Measurements from ENCODE around the gene STARD8. TPM values are rescaled to one million over a fixed set of nuclear protein-coding genes. Genes with fewer than 3 reads are reported as not detected.

STARD8 gene
- total RNA-seq, 1 donor = 1.4 TPM

DNA sequence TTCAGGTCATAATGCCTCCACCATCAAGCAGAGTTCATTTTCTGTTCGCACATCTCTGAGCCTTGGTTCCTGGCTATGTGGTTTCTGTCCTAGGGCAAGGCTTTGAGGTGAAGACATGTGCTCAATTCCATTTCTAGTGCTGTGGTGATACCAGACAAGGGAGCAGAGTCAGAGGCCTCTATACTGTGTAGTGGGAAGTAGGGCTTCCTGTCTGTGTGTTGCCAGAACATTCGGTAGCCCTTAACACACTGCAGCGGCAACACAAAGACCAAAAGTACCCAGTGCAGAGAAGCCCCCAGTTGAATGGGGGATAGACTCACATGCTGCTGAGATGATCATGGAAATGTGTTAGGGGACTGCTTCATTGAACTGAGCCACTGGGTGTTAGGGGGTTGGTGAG is 56.4 kb downstream of the STARD8 start:
- Histone ChIP-seq H2AFZ (ENCODE audit: low read length) (no peak overlapping the region), H4K20me1 (ENCODE audit: insufficient read depth, low read length) (no peaks in the 10 kb centered on the region), H3K9me3 (ENCODE audit: low read depth, low read length) (no peaks in the 10 kb centered on the region), H3K4me3 (ENCODE audit: insufficient read depth, low read length) (no peak overlapping the region), H3K4me2 (ENCODE audit: insufficient read depth, low read length) (no peak overlapping the region), H3K27me3 (ENCODE audit: insufficient read depth, low read length) (no peaks in the 10 kb centered on the region), H3K79me2 (ENCODE audit: insufficient read depth, low read length) (peaks cover 57% of the 10 kb centered on the region), H3K27ac (ENCODE audit: low read depth, low read length) (no peak overlapping the region), H3K36me3 (ENCODE audit: insufficient read depth, low read length) (no peaks in the 10 kb centered on the region), H3K4me1 (ENCODE audit: insufficient read depth, low read length) (peaks cover 17% of the 10 kb centered on the region)
- no peak for DNase-seq (ENCODE audit: insufficient read length, low spot score, missing footprints)
- TF ChIP-seq, protein P1, sequence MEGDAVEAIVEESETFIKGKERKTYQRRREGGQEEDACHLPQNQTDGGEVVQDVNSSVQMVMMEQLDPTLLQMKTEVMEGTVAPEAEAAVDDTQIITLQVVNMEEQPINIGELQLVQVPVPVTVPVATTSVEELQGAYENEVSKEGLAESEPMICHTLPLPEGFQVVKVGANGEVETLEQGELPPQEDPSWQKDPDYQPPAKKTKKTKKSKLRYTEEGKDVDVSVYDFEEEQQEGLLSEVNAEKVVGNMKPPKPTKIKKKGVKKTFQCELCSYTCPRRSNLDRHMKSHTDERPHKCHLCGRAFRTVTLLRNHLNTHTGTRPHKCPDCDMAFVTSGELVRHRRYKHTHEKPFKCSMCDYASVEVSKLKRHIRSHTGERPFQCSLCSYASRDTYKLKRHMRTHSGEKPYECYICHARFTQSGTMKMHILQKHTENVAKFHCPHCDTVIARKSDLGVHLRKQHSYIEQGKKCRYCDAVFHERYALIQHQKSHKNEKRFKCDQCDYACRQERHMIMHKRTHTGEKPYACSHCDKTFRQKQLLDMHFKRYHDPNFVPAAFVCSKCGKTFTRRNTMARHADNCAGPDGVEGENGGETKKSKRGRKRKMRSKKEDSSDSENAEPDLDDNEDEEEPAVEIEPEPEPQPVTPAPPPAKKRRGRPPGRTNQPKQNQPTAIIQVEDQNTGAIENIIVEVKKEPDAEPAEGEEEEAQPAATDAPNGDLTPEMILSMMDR (IDR thresholded peaks at IDR 0.05; ENCODE audit: extremely low read depth, low read depth, low read length) = no peak

DNA sequence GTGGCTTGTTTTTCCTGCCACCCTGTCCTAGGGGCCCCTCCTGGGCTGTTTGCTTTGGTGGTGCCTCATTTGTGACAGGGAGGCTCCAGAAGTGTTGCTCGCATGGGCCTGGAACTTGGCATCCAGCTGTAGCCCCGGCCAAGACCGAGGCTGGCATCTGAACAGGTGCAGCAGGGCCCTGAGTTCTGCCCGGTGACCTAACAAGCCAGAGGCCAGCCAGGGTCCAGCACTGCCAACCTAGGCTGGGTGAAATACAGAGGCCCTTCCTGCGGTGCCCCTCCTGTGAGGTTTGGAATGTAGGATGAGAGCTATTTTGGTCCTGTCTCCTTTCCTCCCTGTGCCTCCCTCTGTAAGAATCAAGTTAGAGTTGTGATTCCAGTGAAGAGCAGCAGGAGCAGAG is 58.5 kb downstream of the STARD8 start:
- Histone ChIP-seq H3K27ac (ENCODE audit: low read depth, low read length) (no peak overlapping the region), H3K9me3 (ENCODE audit: low read depth, low read length) (no peaks in the 10 kb centered on the region)
- TF ChIP-seq, protein P1 (IDR thresholded peaks at IDR 0.05; ENCODE audit: extremely low read depth, low read depth, low read length) = no peak

DNA sequence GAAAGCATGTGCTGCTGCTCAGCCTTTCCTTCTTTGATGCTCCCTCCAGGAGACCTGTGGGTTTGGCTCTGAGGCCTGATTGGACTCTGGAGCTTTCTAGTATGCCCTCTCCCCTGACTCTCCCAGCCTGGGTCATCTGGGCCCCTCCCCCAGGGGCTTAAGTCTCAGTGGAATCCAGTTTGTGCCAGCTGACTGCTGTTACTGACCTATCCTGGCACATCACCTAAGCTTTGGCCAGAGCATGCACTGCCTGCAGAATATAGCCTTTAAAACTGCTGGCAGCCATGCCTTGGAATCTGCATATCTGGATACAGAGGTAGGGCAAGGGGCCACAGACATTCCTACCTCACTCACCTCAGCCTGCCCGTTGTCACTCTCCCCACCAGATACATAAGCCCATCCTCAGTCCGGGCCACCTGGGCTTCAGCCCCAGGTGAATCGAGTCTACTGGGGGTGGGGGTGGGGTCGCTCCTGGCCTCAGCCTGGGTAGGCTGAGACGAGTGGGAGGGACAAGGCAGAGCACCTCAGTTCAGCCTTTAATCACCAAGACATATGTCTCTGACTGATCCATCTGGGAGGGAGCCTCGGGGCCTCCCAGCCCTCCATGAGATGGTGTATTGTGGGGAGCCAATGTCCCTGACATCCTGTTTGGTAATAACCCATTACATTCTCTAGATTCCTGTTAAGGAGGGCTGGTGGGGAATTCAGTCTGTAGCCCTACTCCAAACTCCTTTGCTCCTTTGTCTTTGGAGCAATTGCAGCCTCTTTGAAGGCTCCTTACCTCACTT is 61.2 kb downstream of the STARD8 start:
- H3K27ac ChIP-seq (ENCODE audit: low read depth, low read length) = no peak overlapping the region
- no peak overlapping the region for H3K4me2 ChIP-seq (ENCODE audit: insufficient read depth, low read length)
- peaks cover 22% of the 10 kb centered on the region for H3K79me2 ChIP-seq (ENCODE audit: insufficient read depth, low read length)
- H2AFZ ChIP-seq (ENCODE audit: low read length) = no peak overlapping the region
- peaks cover 9% of the 10 kb centered on the region for H4K20me1 ChIP-seq (ENCODE audit: insufficient read depth, low read length)
- no peaks in the 10 kb centered on the region for H3K36me3 ChIP-seq (ENCODE audit: insufficient read depth, low read length)
- no peaks in the 10 kb centered on the region for H3K4me1 ChIP-seq (ENCODE audit: insufficient read depth, low read length)
- no peak overlapping the region for H3K4me3 ChIP-seq (ENCODE audit: insufficient read depth, low read length)
- H3K9me3 ChIP-seq (ENCODE audit: low read depth, low read length) = no peaks in the 10 kb centered on the region
- H3K27me3 ChIP-seq (ENCODE audit: insufficient read depth, low read length) = no peaks in the 10 kb centered on the region
- TF ChIP-seq, protein P1 (IDR thresholded peaks at IDR 0.05; ENCODE audit: extremely low read depth, low read depth, low read length) = no peak
- DNase-seq (ENCODE audit: insufficient read length, low spot score, missing footprints) = peak; percentile 52

More for the DNA sequence above, 58.5 kb downstream of the STARD8 start:
- Histone ChIP-seq H3K4me1 (ENCODE audit: insufficient read depth, low read length) (no peaks in the 10 kb centered on the region), H3K27me3 (ENCODE audit: insufficient read depth, low read length) (no peaks in the 10 kb centered on the region), H3K79me2 (ENCODE audit: insufficient read depth, low read length) (peaks cover 43% of the 10 kb centered on the region), H4K20me1 (ENCODE audit: insufficient read depth, low read length) (peaks cover 3% of the 10 kb centered on the region), H3K36me3 (ENCODE audit: insufficient read depth, low read length) (no peaks in the 10 kb centered on the region), H3K4me3 (ENCODE audit: insufficient read depth, low read length) (no peak overlapping the region), H3K4me2 (ENCODE audit: insufficient read depth, low read length) (no peak overlapping the region), H2AFZ (ENCODE audit: low read length) (no peak overlapping the region)
- DNase-seq (ENCODE audit: insufficient read length, low spot score, missing footprints) = peak; percentile 4

DNA sequence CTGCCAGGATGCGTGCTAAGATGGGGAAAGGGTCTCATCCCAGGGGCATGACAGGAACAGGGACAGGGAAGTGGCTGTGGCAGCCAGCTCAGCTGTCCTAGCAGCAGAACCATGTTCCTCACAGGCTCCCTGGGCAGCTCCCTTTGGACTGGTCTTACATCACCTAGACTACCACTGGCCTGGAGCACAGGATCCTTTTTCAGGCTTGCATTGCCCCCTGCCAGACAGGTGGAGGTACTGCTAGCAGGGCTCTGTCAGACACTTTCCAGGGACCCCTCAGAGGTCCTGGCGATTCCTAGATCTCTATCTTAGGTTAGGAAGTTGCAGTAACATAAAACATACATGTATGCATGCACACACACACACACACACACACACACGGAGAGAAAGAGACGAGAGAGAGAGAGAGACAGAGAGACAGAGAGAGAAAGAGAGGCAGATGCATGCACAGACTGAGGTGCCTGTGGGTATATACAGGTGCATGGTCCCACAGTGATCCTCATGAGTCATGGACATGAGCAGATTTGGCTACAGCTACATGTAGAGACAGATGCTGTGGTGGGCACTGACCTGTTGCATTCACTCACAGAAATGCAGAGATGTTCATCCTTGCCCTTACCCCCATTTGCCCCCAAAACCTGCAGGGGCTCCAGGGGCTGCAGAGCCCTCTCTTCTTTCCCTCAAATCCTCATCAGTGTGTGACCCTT is 63.6 kb downstream of the STARD8 start:
- Histone ChIP-seq H3K4me2 (ENCODE audit: insufficient read depth, low read length) (no peak overlapping the region), H3K79me2 (ENCODE audit: insufficient read depth, low read length) (peaks cover 12% of the 10 kb centered on the region), H3K27ac (ENCODE audit: low read depth, low read length) (no peak overlapping the region), H3K4me3 (ENCODE audit: insufficient read depth, low read length) (no peak overlapping the region), H3K9me3 (ENCODE audit: low read depth, low read length) (no peaks in the 10 kb centered on the region), H3K27me3 (ENCODE audit: insufficient read depth, low read length) (peaks cover 5% of the 10 kb centered on the region), H2AFZ (ENCODE audit: low read length) (no peak overlapping the region), H3K4me1 (ENCODE audit: insufficient read depth, low read length) (no peaks in the 10 kb centered on the region), H4K20me1 (ENCODE audit: insufficient read depth, low read length) (peaks cover 9% of the 10 kb centered on the region), H3K36me3 (ENCODE audit: insufficient read depth, low read length) (peaks cover 4% of the 10 kb centered on the region)
- TF ChIP-seq, protein P1 (IDR thresholded peaks at IDR 0.05; ENCODE audit: extremely low read depth, low read depth, low read length) = peak; percentile 59
- peak; percentile 81 for DNase-seq (ENCODE audit: insufficient read length, low spot score, missing footprints)

Measured in osteoblast (primary cell).